GM21576 (cell line): ENCODE results near the gene TMEM272.

Experiments used
- ATAC-seq: cut with Tn5 transposase; IDR thresholded peaks from one replicate; pipeline ENCODE4 v1.9.1; 2021; ENCODE audit warnings: mild to moderate bottlenecking, moderate library complexity; ENCODE audit not compliant: unreplicated experiment

Gene TMEM272

DNA sequence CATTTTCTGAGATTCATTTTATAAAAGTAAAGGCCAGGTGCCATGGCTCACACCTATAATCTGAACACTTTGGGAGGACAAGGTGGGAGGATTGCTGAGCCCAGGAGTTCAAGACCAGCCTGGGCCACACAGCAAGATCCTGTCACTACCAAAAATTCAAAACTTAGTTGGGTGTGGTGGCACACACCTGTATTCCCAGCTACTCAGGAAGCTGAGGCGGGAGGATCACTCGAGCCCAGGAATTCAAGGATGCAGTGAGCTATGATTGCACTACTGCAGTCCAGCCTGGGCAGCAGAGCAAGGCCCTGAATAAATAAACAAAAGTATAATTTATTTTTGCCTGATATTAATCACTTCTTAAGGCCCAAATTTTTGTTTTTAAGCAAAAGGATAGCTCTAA is 81.5 kb downstream of the TMEM272 start:
- ATAC-seq = no peak
